Kidney epithelial cell (primary cell): ENCODE results near the gene GALNT4. TPM values are rescaled to one million over a fixed set of nuclear protein-coding genes. Genes with fewer than 3 reads are reported as not detected.

Experiments used
- DNase-seq: peaks from one replicate; pipeline ENCODE4 v3.0.0-alpha.2; 2010; ENCODE audit warnings: low read depth
- H3K27me3 ChIP-seq: 2 replicates; pipeline ENCODE4 v1.6.0; 2011; ENCODE audit warnings: low read length; ENCODE audit not compliant: control insufficient read depth, insufficient read depth
- H3K36me3 ChIP-seq: 2 replicates; pipeline ENCODE4 v1.5.1; 2011; ENCODE audit warnings: low read length; ENCODE audit not compliant: control insufficient read depth, insufficient read depth
- H3K4me3 ChIP-seq: 2 replicates; pipeline ENCODE4 v1.5.1; 2011; ENCODE audit warnings: low read depth, mild to moderate bottlenecking, control low read depth, low read length
- total RNA-seq: library from RNA; depleted of rRNA; stranded (reverse); fragments of >200 nt; gene quantifications from 2 replicates; pipeline ENCODE4 v1.2.3, GENCODE V29; 2015
- TF ChIP-seq, protein P1 (sequence below): IDR thresholded peaks from 2 replicates; pipeline ENCODE4 v1.5.1; 2011; ENCODE audit warnings: mild to moderate bottlenecking, moderate library complexity, low read length, control low read depth, inconsistent platforms; ENCODE audit not compliant: insufficient read depth, poor library complexity, severe bottlenecking

GALNT4 gene
- total RNA-seq, 1 donor from 2014 or later, result 4.1 TPM

DNA sequence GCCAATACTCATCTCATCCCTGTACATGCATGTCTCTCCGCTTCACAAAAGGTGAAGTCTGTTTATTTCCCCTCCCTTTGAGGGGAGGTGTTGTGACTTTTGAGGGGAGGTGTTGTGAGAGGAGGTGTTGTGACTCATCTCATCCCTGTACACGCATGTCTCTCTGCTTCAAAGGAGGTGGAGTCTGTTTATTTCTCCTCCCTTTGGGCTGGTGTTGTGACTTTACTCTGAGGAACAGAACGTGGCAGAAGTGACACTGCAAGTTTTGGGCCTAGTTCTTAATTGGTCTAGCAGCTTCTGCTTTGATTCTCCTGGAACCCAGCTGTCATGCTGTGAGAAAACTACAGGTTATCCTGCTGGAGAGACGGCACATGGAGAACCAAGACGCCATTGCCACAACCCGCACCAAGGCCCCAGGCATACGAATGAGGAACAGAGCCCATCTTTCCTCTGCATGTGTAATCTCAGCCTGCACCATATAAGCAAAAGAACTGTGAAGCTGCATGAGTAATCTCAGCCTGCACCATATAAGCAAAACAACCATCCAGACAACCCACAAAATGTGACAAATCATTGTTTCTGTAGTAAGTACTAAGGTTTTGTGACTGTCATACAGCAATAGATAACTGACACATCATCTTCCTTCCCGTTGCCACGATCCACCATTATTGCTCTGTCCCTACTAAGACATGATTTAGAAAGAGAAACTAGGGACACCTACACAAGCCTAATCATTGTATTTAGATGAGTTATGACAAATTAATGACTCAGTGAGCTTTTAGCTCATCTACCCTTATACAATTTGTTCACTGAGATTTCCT, 30.0 kb downstream of the GALNT4 start:
- no peak for DNase-seq
- no peaks in the 10 kb centered on the region for H3K36me3 ChIP-seq
- no peak overlapping the region for H3K4me3 ChIP-seq
- TF ChIP-seq, protein P1, sequence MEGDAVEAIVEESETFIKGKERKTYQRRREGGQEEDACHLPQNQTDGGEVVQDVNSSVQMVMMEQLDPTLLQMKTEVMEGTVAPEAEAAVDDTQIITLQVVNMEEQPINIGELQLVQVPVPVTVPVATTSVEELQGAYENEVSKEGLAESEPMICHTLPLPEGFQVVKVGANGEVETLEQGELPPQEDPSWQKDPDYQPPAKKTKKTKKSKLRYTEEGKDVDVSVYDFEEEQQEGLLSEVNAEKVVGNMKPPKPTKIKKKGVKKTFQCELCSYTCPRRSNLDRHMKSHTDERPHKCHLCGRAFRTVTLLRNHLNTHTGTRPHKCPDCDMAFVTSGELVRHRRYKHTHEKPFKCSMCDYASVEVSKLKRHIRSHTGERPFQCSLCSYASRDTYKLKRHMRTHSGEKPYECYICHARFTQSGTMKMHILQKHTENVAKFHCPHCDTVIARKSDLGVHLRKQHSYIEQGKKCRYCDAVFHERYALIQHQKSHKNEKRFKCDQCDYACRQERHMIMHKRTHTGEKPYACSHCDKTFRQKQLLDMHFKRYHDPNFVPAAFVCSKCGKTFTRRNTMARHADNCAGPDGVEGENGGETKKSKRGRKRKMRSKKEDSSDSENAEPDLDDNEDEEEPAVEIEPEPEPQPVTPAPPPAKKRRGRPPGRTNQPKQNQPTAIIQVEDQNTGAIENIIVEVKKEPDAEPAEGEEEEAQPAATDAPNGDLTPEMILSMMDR, result no peak
- H3K27me3 ChIP-seq, result no peaks in the 10 kb centered on the region

DNA sequence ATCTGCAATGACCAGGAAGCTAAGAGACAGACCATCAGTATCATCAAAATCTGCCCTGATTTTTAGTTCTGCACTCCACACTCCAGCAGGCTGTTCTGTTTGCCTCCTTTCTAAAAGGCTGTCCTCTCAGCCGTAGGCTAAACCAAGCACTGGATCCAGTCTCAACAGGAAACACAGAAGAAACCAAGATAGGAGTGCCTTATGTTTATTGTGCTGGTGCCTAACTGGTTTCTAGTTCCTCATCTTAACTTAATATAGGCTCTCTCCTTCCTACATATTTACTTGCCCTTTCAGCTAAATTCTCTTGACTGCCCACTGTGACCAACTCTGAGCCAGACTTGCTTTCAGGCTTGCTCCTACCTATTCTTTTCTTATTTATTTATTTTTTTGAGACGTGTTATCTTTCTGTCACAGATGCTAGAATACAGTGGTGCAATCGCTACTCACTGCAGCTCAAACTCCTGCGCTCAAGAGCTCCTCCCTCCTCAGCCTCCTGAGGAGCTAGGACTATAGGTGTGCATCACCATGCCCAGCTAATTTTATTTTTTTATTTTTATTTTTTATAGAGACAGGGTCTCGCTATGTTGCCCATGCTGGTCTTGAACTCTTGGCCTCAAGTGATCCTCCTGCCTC, 30.8 kb downstream of the GALNT4 start:
- H3K4me3 ChIP-seq, result no peak overlapping the region
- H3K36me3 ChIP-seq, result no peaks in the 10 kb centered on the region
- H3K27me3 ChIP-seq, result no peaks in the 10 kb centered on the region
- TF ChIP-seq, protein P1, result no peak
- no peak for DNase-seq

DNA sequence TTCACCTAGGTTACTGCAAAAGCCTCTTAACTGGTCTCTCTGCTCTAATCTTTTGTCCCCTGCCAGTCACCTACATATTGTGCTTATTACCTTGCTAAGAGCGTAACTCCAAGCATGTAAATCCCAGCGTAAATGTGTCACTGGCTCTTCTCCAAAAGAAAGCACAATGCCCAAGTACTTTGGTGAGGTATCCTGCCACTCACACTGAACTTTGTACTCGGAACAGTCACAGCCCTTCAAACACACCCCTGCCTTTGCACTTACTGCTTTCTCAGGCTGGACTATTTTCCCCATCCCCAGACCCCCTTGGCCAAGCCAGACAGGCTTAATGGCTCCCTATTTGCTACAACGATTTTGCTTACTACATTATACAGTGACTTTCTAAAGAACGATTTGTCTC, 31.7 kb downstream of the GALNT4 start:
- no peaks in the 10 kb centered on the region for H3K27me3 ChIP-seq
- no peak overlapping the region for H3K4me3 ChIP-seq
- DNase-seq, result no peak
- TF ChIP-seq, protein P1, result no peak
- no peaks in the 10 kb centered on the region for H3K36me3 ChIP-seq

DNA sequence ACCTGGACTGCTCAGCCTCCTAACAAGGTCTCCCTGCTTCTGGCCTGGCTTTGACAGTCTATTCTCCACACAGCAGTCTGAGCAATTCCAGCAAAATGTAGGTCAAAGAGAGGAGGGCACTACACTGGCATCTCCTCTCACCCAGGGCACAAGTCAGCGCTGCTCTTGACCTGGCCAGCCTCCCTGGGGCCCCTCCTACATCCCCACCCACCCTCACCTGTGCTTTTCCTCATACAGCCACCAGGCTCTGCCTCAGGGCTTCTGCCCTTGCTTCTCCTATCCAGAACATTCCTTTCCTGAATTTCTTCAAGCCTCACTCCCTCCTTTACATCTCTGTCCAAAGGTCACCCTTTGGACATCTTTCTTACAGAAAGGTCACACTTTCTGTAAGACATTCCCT, 33.7 kb downstream of the GALNT4 start:
- Histone ChIP-seq H3K36me3 (no peaks in the 10 kb centered on the region), H3K27me3 (no peaks in the 10 kb centered on the region), H3K4me3 (no peak overlapping the region)
- no peak for DNase-seq
- TF ChIP-seq, protein P1, result no peak

DNA sequence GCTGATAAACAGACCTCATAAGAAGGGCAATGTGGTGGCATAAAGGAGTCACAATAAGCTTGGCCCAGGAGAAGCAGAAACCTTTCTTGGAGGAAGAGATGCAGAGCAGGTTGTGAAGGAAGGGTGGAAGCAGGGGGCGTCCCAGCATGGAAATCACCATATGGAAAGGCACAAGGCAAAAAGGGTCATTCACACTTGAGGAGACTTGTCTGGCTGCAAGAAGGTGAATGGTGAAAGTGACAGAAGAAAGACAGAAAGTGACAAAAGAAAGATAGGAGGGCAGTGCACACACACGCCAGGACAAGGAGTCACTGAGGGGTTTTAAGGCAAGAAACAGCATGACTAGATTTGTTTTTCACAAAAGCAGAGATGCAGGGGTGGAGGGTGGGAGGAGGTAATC, 38.3 kb downstream of the GALNT4 start:
- Histone ChIP-seq H3K4me3 (no peak overlapping the region), H3K27me3 (no peaks in the 10 kb centered on the region), H3K36me3 (no peaks in the 10 kb centered on the region)
- DNase-seq, result no peak
- TF ChIP-seq, protein P1, result no peak
